ENCODE measurements around the gene RTN4R.

The RTN4R gene

DNA sequence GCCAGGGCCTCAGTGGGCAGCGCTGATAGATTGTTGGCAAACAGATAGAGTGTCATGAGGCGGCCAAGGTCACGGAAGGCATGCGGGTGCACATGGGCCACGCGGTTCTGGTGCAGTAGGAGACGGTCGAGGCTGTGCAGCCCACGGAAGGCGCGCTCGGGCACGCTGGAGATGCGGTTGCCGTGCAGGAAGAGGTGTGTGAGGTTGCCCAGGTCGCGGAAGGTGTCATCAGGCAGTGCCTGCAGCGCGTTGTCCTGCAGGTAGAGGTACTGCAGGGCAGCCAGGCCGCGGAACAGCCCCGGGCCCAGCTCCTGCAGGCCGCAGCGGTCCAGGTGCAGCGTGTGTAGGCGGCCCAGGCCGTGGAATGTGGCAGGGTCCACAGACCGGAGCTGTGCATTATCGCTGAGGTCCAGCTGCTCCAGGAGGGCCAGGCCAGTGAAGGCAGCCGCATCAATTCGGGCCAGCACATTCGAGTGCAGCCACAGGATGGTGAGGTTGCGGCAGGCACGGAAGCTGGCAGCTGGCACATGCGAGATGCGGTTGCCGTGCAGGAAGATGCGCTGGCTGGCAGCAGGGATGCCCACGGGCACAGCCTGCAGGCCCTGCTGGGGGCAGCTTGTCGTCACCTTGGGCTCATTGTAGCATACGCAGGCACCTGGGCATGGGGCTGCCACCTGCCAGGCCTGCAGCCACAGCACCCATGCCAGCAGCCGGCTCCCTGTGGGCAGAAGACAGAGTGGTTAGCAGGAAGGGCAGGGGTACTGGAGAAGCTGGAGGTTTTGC, 25.5 kb downstream of the RTN4R start:
- no peak for DNase-seq (ENCODE audit: low read depth in 3 of 3)

GRCh38 chr22:20241579-20242392, 26.3 kb downstream of the RTN4R start:
- no peak for DNase-seq (ENCODE audit: low read depth in 3 of 3)

- DNase-seq (ENCODE audit: low read depth in 3 of 3): no peak
Observed at GRCh38 chr22:20240900-20241299, 27.2 kb downstream of the RTN4R start.

GRCh38 chr22:20240447-20240764, 27.7 kb downstream of the RTN4R start:
- no peak for DNase-seq (ENCODE audit: low read depth in 3 of 3)

GRCh38 chr22:20239676-20240446, 28.3 kb downstream of the RTN4R start:
- no peak for DNase-seq (ENCODE audit: low read depth in 3 of 3)

- DNase-seq (ENCODE audit: low read depth in 3 of 3): no peak
Observed at GRCh38 chr22:20238901-20239675, 29.0 kb downstream of the RTN4R start.

DNA sequence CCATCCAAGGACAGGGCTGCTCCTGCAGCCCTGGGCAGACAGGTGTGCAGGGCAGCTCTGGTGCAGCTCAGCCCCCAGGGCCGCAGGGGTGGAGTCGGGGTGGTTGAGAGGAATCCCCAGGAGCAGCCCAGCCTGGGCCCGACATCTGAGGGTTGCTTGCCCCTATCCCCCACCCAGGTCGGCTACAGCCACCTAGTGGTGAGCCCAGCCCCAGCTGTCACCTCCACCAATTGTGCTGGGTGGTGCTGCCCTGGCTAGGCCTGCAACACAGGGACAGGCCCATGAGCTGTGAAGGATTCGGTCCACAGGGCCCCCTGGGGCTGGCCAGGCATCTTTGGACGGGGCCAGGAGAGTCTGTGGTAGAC, 29.6 kb downstream of the RTN4R start:
- peak in 1 of 3 experiments; percentile 14 for DNase-seq (ENCODE audit: low read depth in 3 of 3)

DNA sequence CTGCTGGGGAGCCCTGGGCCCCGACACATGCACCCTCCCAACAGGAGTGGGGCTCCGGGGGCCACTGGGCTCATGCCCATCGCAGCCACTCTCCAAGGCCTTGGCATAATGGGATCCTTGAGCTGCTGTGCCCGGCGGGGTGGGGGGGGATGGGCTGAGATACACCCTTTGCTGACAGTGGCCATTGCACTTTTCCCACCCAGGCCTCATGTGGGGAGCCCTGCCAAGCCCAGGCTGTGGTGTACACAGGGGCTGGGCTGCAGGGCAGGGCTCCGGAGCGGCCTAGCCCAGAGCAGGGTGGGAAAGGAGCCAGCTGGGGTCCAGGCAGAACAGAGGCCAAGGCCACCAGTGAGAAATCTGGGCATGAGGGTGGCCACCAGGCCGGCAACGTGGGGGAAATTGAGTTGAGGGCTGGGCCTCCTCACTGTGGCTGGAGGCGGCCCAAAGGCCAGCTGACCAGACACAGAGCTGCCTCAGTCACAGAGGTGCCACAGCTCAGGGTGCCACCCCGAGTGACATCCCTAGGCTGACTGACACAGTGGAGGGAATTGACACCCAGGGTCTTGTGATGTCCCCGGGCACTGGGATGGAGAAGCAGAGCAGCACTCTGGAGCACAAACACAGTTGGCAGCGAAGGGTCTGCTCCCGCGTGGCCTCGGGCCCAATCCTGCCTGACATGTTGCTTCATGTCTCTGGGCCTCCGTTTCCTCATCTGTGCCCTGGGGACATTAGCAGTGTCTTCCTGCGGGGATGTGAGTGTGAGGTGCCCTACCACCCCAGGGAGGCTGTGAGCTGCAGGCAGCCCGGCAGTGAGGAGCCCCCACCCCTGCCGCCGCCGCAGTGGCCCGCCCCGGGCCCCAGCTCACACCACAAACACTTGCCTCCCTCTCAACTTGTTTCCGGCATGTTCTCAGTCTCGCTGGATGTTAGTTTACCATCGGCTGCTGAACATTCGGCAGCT, 30.4 kb downstream of the RTN4R start:
- no peak for DNase-seq (ENCODE audit: low read depth in 3 of 3)

- no peak for DNase-seq (ENCODE audit: low read depth in 3 of 3)
Observed at GRCh38 chr22:20236052-20236717, 31.9 kb downstream of the RTN4R start.

GRCh38 chr22:20235389-20235991, 32.6 kb downstream of the RTN4R start:
- no peak for DNase-seq (ENCODE audit: low read depth in 3 of 3)

- no peak for DNase-seq (ENCODE audit: low read depth in 3 of 3)
Observed at GRCh38 chr22:20234760-20235388, 33.2 kb downstream of the RTN4R start.

DNA sequence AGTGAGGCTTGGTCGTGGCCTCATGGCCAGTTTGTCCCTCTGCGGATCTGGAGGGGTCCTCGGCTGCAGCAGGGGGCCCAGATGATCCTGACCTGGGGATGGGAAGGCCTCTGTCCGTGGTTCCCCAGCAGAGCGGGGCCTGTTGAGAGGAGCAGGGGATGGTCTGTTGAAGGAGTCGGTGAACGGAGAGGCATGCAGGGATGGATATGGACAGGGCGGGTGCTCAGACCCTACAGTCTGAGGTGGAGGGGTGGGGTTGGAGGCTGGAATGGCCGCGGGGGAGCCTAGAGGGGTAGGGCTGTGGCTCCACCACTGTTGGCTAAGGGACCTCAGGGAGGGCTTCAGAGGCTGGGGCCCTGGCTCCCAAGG, 33.8 kb downstream of the RTN4R start:
- no peak for DNase-seq (ENCODE audit: low read depth in 3 of 3)

GRCh38 chr22:20233351-20234313, 34.5 kb downstream of the RTN4R start:
- no peak for DNase-seq (ENCODE audit: low read depth in 3 of 3)

DNA sequence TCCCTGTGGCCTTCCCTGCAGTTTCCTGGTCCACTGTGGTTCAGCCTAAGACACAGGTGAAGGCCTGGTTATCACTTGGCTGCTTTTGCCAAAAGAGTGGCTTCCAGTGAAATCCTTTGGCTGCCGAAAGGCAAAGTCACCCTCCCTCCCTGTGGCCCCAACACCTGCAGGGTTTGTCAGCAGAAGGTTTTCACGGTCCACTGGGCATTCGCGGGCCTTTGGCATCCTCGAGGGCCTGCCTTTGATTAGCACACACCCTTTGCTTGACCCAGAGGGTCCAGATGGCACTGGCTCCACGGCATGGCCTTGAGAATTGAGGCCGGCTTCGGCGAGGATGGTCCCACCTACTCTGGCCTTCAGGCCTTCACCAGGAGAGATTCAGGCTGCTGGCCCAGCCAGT, 35.3 kb downstream of the RTN4R start:
- no peak for DNase-seq (ENCODE audit: low read depth in 3 of 3)

GRCh38 chr22:20232237-20232598, 35.9 kb downstream of the RTN4R start:
- DNase-seq (ENCODE audit: low read depth in 3 of 3): no peak

GRCh38 chr22:20231514-20232236, 36.4 kb downstream of the RTN4R start:
- DNase-seq (ENCODE audit: low read depth in 3 of 3): no peak

GRCh38 chr22:20230777-20231420, 37.2 kb downstream of the RTN4R start:
- DNase-seq (ENCODE audit: low read depth in 3 of 3): no peak
